Fibroblast of skin of right biceps (primary cell): Measurements from ENCODE around the gene SCRT2.
A peak's percentile ranks its signal among the peaks of the same experiment; 100 is the strongest.
"Not testable (repeated sequence)": the region's sequence is repeated elsewhere in the genome, so short reads cannot be mapped to it uniquely, and the experiment has no call there.

ENCODE experiments used
- DNase-seq: peaks from one replicate; pipeline ENCODE4 v3.0.0-alpha.2; 2013

SCRT2 gene

DNA sequence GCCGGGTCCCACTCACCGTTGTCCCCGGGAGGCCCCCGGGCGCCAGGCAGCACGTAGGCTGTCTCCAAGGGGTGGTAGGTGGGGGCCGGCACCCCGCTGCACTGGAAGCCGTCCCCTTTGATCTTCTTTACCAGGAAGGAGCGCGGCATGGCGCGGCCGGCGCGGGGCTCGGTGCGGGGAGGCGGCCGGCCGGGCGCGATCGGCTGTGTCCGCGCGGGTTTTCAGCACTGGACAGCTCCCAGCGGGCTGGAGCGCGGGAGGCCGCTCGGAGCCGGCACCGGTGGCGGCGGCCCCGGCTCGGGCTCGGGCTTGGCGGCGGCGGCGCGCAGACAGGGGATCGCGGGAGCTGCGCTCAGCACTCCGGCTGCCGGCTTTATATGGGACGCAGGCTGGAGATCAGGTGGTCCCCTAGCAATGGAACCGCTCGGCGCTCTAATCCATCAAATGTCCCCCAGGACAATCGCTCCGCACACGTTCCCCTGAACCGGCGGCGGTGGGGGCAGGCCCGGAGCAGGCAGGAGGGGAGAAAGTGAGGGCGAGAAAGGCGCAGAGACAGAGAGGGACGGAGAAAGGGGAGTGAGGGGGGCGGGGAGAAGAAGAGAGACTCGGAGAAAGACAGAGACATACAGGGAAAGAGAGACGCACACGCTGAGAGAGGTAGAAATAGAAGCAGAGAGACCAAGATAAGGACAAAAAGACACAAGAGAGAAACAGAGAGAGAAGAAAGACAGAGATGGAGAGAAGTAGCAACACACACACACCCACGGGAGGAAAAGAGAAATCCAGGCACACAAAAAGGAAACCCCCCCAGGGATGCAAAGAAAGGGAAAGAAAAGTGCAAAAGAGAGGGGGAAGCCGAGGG, at the start of gene SCRT2:
SCRT2 (minus strand) TSS at position 350 of the 862 bp plus-strand sequence; CDS start at position 149, 201 bp downstream.
- DNase-seq: peak; percentile 74

DNA sequence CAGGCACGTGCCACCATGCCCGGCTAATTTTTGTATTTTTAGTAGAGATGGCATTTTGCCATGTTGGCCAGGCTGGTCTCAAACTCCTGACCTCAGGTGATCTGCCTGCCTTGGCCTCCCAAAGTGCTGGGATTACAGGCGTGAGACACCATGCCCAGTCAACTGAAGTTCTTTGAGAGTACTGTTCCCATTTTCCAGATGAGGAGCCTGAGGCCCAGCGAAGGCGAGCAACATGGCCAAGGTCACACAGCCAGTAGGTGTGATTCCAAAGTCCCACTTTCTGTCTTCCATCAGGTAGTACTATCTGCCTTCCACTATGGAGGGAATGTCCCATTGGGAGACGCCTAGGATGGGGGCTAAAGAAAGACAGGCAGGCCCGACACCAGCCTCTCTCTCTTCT, 49.2 kb upstream of the SCRT2 start:
- DNase-seq: not testable (repeated sequence)

DNA sequence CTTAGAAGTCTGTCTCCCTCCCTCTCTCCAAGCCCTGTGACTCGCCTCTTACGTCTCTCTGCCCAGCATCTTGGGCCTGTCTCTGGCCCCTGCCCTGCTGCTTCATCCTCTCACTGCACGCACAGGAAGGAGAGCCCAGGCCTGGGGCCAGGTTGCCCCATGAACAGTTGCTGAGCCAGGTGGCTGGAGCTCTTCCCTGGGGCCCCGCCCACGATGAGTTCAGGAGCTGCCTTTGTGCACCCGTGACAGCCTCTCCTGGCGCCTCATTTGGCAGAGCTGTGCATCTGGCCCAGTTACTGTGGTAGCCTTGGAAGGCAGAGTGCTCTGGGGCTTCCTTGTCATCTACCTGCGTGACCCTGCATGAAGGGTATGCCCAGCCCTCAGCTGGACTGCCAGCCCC, 48.2 kb upstream of the SCRT2 start:
- no peak for DNase-seq

DNA sequence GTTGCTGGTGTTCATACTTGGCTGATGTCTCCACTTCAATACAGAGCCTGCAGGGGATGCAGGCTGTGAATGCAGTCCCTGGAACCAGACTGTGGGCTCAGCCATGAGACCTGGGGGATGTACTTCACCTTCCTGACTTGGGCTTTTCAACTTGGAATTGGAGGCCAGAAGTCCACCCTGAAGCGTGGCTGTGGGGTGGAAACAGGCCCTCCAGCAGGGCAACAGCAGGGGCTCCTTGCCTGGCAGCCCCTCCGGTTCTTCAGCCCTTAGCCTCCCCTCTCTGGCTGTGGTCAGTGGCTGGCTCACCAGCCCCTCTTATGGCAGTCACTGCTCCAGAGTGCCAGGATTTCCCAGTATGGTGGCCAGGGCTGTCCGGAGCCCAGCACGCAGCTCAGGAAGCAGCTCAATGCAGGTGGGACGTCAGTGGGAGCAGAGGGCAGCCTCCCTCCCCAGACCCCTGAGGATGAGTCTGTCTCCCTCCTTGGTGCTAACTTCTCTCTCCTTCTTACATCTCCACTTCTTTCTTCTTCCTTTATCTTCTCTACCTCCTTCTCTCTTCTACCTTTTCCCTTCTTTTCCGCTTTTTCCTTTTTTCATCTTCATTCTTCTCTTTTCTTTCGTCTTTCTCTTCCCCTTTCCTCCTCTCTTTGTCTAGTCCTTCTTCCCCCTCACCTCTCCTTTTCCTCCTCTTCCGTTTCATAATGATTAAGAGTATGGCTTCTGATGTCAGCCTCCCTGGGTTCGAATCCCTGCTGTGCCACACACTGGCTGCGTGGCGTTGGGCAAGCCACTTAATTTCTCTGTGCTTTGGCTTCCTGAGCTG, 47.4 kb upstream of the SCRT2 start:
- no peak for DNase-seq

DNA sequence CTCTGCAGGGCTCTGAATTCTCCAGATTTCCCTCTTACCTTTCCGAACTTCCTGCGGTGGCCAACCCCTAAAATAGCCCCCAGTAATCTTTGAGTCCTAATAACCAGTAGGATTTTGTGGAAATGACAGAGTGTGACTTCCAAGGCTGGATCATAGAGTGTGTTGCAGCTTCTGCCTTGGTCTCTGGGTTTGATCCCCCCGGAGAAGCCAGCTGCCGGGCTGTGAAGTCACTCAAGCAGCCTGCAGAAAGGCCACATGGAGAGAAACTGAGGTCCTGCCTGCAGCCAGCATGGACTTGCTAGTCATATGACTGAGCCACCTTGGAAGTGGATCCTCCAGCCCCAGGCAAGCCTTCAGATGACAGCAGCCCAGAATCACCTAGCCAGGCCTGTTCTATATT, 46.3 kb upstream of the SCRT2 start:
- no peak for DNase-seq

DNA sequence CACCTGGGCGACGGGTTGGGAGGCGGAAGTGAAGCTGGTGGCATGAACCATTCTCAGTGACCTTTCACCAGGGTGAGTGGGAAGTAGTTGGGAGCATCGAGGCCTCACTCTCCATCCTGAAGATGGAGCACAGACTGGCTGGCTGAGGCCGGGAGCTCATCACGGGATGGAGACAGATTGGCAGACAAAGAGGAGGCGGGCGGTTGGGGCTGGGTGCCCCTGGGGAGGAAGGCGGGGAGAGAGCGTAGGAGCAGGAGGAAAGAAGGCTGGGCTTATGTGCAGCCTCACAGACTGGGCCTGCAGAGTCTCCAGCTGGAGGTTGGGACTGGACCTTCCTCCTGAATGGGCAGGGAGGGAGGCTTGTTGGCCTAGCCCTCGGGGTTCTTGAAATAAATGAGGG, 44.2 kb upstream of the SCRT2 start:
- no peak for DNase-seq

DNA sequence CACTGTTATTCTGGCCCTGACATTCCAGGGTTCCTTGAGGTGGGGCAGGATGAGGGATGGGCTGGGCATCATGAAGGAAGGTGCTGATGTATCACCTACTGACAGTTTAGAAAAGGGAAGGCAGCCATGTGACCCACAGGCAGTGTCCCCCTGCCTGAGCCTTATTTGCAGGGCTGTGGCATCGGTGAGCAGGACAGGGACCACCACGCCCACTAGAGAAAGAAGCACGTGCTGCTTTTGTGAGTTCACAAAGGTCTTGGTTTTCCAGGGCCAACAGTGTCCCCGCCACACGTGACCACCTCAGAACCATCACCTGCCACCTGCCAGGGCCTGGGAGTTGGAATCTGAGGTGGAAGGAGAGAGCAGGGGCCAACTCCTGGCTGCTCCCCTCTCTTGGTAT, 43.5 kb upstream of the SCRT2 start:
- no peak for DNase-seq

DNA sequence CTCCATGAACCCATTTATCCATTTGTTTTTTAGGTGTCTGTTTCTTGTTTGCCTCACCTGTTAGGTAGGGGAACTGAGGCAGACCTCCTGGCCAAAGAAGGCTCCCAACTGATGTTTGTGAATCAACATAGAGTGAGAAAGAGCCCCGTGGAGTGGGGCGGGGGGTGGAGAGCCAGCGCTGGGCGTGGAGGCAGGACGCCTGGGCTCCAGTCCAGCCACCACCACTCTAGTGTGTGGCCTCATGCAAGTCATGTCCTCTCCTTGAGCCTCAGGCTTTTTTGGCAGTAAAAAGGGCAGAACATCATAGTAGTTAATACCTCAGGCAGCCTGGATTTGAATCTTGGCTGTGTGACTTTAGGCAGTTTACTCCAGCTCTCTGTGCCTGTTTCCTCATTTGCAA, 42.2 kb upstream of the SCRT2 start:
- DNase-seq: no peak

DNA sequence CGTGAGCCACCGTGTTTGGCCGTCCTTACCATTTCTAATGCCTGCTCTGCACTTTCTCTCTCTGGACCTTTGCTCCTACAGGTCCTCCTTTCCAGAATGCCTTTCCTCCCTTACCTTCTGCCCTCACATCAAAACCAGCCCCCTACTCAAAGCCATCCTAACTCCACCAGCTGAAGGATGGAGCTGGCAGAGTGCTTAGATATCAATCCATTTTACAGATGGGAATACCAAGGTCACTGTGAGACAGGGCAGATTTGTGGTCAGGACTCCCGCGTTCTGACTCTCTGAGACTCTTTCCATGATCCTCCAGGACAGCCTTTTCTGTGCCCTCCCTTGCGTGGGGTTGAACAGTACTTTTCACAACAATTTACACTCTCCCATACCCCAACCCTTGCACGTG, 41.7 kb upstream of the SCRT2 start:
- no peak for DNase-seq

DNA sequence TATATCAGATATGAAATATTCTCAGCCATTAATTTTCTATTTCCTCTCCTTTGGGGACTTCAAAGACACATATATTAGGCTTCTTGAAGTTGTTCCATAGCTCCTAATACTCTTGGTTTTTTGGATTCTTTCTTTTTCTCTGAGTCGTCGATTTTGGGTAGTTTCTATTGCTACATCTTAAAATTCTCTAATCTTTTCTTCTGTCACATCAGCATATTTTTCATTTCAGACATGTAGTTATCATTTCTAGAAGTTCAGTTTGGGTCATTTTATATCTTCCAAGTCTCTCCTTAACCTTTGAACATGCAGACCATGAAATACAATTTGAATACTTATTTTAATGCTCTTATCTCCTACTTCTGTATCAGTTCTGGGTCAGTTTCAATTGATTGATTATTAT, 38.9 kb upstream of the SCRT2 start:
- DNase-seq: no peak

DNA sequence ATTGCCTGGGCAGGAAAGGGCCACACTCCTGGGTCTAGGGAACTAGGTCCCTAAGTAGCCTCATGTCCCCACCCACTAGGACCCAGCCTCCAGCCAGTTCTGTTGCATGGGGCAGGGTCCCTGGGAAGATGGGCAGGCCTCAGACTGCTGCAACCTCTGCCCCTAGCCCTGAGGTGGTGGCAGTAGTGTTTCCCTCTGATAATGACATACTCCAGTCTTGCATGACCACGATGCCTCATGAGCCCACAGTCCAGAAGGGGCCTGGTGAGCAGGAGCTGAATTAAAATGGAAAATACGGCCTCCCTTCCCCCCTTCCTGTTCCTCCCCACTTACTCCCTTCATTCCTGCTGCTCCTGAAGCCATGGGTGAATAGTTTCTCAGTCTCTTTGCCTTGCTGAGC, 36.0 kb upstream of the SCRT2 start:
- no peak for DNase-seq

DNA sequence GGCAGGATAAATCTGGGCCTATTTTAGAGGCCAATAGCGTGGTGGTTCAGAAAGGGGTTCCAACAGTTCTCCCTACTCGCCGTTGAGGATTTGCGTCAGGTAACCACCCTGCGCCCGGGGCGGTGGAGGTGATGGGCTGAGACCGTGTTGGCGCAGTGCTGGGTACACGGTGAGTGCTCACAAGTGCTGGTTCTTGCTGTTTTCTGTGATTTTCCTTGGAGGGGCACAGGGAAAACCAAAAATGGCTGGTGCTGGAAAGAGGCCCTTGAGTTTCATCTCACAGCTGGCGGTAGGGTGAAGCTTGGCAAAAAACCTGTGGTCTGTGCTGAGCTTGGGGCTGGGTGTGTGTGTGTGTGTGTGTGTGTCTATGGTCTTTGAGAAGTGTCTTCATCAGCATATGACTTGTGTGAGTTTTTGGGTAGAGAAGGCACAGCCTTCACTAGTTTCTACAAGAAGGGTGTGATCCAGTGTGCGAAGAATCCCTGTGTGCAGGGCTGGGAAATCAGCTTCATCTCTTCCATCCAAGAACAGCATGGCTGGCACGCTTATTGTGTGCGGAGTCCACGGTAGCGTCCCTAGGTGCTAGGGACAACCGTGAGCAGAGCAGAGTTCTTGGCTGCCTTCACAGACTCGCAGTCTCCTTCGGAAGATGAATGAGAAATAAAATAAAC, 35.3 kb upstream of the SCRT2 start:
- DNase-seq: no peak

DNA sequence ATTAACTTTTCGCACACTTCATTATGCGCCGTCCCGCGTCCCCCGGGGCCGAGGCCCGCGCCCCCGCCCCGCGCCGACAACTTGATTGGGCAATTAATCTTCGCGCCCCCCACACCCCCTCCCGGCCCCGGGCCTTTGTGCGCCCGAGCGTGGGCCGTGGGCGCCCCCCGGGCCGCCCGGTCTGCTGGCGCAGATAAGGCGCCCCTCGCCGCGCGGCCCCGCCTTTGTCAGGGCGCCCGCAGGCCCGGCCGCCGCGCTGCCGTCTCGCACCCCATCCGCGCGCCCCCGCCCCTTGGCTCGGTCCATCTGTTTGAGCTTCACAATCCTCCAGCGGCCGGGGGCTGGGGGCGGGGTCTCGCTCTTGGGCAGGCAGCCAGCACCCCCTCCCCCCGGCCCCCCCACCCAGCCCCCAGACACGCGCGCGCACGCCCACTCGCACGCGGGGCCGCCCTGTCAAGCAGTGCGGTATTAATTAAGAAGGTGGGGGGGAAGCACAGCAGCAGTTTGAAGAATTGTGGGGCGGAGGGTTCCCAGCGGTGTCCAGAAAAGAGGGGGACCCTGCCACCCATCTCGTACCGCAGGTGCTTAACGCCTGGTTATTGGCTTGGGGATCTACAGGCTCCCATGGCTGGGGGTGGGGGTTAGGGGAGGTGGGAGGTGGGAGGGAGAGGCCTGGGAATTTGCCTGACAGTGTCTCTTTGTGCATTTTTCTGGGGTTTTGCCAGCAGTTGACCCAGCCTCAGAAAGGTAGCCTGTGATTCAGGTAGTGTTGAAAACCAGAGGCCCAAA, 34.6 kb upstream of the SCRT2 start:
- DNase-seq: no peak

DNA sequence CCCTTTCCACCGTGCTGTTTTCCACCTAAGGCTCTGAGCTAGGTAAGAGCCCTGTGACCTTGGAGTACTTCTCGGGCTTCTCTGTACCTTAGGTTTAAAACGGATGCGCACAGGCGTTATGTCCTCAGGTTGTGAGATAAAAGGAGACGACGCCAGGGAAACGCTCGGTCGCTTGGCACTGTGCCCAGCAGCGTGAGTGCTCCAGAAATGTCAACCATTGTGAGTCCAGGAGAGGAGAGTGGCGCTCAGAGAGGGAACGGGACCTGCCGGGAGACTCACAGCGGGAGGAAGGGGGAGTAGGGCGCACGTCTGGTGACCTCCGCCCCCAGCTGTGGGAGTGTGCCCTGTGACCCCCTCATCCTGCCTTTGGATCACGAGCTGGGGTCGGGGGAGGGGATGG, 33.8 kb upstream of the SCRT2 start:
- no peak for DNase-seq

DNA sequence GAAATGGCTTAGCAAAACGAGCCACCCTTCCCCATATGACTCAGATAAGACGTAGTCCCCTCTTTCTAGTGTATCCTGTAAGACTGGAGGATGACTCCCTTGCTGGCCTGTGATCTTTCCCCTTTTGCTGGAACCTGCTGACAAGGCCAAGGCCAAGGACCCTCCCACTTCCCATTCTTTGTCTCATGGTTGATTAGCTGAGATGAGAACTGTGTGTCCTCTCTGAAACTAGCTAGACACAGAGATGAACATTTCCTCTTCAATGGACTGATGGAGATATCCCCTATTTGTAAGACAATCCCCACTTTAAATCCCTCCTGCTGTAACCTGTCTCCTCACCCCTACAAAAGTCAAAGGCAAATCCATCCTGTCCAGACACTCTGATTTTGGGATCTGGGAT, 33.4 kb upstream of the SCRT2 start:
- DNase-seq: no peak

DNA sequence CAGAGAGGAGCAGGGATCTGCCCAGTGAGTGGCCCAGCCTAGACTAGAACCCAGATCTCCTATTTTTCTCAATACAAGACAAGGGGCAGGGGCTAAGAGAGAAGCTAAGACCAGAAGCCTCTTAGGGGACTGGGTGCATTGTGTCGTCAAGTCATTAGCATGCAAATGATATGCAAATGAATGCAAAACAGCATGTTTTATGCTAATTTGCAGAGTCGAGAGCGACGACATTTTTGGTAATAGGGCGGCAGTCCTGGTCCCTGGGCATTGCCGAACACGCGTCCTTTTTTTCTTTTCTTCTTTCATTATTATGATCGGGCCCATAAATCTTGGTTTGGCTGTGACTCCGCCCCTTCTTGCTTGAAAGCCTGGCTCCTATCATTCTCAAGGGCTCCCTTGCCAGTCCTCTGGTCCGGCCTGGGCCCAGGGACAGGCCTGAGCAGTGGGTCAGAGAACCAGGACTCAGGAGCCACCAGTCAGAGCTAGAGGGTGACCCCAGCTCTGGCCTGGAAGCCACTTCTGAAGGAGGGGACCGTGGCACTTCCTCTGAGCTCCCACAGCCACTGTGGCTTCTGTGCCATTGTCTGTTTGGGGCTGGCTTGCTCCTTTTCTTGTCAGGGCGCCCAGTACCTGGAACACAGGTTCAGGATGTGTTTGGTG, 32.0 kb upstream of the SCRT2 start:
- DNase-seq: no peak

DNA sequence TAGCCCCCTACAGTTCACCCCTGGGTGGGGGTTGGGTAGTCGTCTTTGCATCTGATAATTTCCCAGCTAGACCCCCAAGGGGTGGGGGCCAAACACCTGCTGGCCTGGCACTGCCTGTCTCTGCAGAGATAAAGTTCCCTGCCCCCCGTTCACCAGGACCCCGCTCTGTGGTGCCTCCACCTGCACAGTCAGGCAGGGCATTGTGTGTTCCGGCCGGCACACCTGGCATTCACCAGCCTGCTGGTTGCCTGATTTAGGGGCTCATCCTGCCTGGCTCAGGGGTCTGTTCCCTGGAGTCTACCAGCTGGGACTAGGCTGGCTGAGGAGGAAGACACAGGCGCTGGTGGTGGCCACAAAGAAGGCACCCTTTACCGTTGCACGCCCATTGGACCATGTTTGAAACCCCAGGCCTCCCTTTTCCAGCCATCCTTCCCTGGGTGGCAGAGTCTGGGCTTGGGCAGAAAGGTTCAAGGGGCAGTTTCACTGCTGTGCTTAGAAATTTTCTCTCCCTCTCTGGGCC, 30.8 kb upstream of the SCRT2 start:
- no peak for DNase-seq

DNA sequence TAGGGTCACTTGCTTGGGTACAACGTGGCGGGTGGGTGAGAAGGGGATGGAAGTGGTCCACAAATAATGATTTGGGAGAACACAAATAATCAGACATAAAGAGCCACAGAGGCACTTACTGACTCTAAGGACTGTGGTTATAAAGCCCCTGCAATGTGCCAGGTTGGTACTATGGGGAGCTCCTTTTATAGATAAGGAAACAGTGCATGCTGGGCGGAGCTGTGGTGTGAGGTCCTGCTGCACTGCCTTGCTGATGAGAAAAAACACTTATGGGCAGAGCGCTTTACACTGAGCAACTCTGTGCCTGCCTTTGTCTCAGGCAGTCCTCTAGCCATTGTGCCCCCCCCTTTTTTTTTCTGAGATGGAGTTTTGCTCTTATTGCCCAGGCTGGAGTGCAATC, 29.1 kb upstream of the SCRT2 start:
- no peak for DNase-seq

DNA sequence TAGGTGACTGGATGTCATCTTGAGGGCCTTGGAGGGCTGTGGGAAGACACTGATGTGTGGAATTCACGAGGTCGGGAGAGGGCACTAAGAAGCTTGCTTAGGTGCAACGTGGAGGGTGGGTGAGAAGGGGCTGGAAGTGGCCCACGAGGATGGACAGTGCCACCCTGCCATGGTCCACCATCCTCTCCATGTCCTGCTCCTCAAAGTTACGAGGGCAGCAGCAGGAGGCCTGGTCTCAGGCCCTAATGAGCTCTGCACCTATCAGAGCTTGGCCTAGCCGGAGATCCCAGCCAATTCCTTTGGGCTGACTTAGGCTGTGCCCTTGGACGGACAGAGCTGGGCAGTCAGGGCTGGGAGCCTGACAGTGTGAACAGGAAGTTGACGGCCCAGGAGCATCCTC, 27.8 kb upstream of the SCRT2 start:
- DNase-seq: no peak

DNA sequence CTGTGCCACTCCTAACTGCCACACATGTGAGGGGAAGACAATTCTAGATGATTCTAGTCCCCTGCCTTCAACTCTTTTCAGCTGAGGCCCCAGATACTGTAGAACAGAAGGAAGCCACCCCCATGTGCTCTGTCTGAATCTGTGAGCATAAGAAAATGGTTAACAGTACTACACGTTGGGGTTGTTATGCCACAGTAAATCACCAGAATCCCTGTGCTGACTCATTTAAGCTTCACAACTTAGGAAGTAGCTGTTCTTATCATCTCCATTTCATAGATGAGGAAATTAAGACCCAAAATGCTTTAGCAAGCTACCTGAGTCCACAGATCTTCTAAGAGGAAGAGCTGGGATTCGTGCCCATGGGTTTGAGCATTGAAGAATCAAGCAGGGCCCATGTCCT, 27.4 kb upstream of the SCRT2 start:
- no peak for DNase-seq

DNA sequence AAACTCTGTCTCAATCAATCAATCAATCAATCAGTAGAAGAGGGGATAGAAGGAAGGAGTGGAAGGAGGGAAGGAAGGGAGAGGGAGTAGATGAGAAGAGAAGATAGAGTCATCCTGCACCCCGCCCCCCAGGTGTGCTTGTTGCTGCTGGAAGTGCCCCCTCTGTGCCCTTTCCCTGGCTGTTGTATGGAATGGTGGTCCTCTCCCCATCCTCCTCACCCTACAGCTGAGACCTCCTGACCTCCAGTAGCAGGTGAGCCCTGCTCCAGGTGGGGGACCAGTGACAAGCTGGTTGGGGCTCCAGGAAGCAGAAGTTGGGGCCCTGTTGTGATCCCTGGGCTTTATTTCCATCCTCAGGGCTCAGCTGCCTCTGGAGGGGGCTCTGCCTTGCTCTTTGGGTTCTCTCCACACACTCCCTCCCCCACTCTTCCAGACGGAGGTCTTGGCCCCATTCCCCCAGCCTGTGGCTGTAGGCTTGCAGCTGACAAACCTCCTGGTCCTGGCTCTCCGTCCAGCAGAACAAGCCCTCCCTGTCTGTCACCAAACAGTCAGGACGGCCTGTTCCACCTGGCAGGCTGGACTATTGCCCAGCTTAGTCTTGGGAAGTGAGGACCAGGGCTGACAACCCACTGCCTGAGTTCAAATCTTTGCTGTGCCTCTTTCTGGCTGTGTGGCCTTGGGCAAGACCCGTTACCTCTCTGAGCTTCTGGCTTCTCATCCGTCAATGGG, 26.0 kb upstream of the SCRT2 start:
- no peak for DNase-seq
